ENCODE results near the gene ITGB2.
"Not testable (repeated sequence)": the region's sequence is repeated elsewhere in the genome, so short reads cannot be mapped to it uniquely, and the experiment has no call there.

Gene ITGB2

DNA sequence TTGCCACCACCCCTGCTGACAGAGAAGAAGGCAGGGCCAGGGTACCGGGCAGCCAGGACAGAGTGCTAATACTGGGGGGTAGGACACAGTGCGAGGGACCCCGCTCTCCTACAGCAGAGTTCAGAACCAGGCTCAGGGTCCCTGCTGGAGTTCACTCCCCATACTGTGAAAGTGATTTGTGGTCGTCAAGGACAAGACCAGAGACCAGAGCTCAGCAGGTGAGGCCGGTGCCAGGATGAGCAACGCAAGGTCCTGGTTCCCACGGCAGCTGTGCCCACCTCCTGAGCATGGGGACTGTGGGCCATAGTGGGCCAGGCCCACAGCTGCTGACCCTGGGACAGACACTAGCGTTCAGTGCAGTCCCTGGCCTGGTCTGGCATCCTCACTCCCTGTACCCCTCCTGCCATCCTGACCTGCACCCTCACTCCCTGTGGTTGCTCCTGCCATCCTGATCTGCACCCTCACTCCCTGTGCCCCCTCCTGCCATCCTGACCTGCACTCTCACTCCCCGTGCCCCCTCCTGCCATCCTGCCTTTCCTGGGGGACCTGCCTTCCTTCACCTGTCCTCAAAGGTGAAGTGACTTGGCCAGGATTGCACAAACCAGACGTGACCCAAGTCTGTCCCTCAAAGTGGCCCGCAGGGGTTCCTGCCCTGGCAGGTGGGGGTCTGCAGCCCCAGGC, 33.4 kb downstream of the ITGB2 start:
- no peak for DNase-seq (ENCODE audit: low read depth in 3 of 3, low spot score in 1 of 3)

DNA sequence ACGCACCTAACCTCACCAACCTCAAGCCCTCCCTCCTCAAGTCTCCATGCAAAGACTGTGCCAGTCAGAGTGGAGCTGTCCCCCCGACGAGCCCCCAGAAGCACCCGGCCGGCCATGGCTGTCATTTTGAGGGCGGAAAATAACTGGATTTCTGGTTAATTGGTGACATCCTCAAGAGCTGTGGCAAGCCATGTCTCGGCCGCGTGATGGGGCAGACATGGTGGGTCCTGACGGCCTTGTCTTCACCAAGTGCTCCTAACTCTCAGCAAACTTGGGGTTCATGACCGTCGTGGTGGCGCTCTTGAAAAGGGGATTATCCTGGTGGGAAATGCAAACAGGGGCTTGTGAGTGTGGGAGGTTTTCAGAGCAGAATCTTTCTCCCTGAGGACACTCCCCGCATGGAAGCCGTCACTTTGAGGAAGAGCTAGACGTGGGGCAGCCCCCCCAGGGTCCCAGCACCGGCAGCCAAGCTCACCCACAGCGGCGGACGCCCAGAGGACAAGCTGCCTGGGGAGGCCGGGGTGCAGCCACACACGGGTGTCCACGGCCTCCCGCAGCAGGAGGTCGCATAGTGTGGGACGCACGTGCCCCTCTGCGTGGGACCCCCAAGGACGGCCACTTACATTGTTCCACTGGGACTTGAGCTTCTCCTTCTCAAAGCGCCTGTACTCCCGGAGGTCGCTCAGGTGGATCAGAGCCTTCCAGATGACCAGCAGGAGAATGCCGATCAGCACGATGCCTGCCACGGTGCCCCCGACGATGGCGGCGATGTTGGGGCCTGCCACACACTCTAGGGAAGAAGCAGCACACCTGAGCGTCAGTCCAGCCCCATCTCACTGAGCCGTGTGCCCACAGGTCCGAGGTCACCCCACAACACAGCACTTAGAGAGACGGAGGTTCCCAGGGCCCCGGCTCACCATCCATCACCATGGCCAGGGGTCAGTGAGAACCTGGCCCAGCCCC, 34.3 kb downstream of the ITGB2 start:
- DNase-seq (ENCODE audit: low read depth in 3 of 3, low spot score in 1 of 3), result no peak

DNA sequence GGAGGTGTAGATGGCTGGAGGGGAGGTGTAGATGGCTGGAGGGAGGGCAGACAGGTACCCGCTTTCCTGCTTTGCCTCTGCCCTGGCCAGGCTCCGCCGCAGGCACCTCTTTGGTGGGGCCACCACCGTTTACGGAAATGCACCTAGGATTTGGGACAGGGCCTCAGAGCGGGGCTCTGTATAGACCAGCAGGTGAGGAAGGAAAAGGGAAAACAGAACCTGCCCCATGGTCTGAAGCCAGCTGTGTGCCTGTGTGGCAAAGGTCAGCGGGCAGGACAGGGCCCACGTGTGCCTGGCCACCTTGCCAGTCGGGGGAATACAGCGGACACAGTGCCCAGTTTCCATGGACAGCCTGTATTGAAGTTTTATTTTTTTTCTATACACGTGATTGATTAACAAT, 35.1 kb downstream of the ITGB2 start:
- no peak for DNase-seq (ENCODE audit: low read depth in 3 of 3, low spot score in 1 of 3)

DNA sequence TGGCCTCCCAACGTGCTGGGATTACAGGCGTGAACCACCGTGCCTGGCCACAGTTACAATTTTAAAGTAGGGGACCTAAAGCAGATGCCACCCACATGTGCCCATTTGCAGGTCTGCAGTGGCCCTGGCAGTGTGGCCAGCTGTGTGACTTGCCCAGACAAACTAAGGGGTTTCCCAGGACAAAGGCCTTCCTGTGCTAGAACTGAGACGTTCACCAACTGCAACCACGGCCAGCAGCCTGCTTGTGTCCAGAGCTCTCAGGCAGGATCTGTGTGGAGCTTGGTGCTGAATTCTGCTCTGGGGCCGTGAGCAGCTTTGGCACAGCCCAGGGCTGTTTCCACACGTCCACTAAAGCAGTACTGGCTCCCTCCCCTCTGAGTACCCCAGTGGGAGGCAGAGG, 36.6 kb downstream of the ITGB2 start:
- no peak for DNase-seq (ENCODE audit: low read depth in 3 of 3, low spot score in 1 of 3)

DNA sequence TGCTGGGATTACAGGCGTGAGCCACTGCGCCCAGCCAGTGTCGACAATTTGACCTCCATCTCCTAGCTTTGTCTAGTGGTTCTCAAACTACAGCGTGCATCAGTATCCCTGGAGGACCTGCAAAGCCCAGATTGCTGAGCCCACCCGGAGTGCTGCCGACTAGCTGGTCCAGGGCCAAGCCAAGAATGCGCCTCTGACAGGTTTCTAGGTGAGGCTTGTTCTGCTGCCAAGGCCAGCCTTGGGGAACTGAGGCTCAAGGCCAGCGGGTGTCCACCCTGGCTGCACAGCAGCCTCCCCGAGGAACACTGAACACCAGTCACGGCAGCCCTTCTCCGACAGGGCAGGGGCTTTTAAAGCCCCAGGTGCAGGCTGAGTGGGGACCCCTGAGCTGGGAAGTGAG, 37.4 kb downstream of the ITGB2 start:
- no peak for DNase-seq (ENCODE audit: low read depth in 3 of 3, low spot score in 1 of 3)

DNA sequence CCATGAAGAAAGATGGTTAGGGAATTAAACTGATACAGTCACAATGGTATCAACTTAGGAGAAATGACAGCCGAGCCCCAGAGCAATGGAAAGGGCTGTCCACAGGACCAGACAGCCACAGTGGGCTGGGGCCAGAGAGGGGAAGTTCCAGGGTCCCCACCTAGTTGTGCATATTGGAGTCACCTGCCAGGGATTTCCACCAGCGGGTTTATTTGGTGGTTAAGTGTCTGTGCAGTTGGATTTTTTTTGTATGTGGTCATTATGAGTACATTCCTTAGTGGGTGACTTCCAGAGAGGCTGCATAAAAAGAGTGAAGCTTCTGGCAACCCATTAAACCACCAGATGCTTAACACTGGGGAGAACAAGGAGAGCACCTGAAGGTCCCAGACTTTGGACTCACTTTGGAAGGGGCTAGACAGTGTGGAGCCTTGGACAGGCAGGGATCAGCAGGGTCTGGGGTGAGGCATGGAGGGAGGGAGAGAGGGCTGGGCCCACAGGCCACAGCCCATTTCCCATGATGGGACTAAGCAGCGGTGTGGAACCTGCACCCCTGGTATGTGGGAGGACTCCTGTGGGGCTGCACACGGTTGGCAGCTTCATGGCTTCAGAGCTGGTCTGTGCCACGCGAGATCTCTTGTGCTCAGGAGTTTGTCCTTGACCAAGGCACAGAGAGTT, 39.4 kb downstream of the ITGB2 start:
- DNase-seq (ENCODE audit: low read depth in 3 of 3, low spot score in 1 of 3), result no peak

DNA sequence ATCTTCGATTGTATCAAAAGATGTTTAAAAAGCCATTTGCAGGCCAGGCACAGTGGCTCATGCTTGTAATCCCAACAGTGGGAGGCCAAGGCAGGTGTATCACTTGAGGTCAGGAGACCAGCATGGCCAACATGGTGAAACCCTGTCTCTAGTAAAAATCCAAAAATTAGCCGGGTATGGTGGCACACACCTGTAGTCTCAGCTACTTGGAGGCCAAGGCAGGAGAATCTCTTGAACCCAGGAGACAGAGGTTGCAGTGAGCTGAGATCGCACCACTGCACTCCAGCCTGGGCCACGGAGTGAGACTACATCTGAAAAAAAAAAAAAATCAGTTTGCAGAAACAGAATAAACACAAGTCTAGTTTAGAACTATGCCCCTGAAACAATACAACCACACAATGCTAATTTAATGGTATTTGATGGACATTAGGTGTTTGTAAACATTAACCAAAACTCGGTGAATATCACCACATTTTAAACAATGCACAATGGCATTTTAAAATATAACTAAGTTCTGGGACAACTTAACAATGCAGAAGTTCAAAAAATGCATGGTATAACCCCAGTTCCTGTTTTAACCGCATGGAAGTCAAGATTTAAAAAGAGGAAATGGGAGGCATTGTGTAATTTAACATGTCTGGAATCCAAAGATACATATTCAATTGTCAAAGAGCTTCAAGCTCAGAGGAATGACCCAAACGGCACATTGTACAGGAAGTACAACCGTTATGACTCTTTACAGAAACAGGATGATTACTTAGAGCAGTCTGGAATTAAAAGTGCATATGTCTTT, 40.1 kb downstream of the ITGB2 start:
- DNase-seq (ENCODE audit: low read depth in 3 of 3, low spot score in 1 of 3), result no peak

DNA sequence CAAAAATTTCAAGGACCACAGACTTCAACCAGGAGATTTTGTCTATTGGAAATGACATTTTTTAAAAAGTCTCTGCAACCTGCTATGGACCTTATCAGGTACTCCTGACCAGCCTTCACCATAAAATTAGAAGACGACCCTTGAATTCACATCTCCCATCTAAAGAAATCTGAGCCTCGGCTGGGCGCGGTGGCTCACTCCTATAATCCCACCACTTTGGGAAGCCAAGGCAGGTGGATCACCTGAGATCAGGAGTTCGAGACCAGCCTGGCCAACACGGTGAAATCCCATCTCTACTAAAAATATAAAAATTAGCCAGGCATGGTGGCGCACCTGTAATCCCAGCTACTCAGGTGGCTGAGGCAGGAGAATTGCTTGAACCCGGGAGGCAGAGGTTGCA, 41.5 kb downstream of the ITGB2 start:
- DNase-seq (ENCODE audit: low read depth in 3 of 3, low spot score in 1 of 3), result not testable (repeated sequence)

DNA sequence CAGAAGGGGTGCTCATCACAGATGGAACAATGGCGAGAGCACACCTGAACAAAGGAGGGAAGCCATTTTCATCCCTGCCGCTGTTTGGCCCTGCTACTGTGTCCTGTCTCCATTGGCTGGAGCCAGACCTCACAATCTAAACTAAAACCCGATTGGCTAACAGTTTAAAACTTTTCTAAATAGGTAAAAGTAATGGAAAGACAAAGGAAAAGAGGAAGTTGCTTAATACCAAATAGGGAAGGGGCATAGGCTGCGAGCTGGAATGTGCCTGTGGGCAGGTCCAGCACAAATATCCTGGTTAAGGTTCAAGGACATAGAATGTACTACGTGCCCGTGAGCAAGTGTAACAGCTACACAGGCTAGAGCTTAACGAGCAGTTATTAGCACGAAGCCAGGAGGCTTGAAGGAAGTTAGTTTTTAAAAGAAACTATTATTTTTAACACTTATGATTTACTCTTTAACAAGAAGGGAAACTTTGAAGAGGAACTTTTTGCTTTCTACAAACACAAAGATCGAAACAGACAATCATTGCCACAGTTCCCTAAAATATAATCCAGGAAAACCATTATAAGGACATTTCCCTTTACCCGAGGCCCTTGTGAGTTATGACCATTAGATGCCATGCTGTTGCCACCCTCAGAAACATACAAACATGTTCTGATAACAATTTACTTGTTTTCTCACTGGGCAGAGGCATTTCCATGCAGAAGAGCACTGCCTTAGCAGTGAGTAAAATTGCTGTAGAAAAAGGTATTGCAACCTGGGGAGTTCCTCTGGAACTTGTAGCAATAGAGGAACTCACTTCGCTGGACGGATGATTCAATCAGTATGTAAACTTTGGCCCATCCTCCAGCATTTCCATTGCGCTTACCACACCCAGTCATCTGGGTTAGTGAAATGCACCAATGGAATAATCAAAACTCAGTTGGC, 42.4 kb downstream of the ITGB2 start:
- no peak for DNase-seq (ENCODE audit: low read depth in 3 of 3, low spot score in 1 of 3)

DNA sequence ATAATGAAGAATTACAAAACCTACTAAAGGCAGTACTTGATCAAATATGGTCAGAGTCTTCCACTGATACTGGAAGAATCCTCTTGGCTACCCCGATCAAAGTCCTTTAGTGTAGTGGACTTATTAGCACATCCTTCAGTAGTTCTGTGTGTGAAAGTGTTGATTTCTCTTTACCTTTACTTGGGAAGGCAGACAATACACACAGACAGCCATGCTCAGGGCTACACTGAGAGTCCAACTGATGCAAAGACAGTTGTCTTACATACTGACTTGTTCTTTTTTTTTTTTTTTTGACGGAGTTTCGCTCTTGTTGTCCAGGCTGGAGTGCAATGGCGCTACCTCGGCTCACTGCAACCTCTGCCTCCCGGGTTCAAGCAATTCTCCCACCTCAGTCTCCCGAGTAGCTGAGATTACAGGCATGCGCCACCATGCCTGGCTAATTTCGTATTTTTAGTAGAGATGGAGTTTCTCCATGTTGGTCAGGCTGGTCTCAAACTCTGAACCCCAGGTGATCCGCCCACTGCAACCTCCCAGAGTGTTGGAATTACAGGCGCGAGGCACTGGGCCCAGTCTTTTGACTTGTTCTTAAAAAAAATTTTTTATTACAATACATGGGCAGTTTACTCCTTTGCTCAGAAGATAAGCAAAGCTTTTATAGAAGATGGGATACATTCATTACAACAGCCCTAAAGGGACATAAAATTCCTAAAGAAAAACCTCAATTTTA, 43.7 kb downstream of the ITGB2 start:
- no peak for DNase-seq (ENCODE audit: low read depth in 3 of 3, low spot score in 1 of 3)

DNA sequence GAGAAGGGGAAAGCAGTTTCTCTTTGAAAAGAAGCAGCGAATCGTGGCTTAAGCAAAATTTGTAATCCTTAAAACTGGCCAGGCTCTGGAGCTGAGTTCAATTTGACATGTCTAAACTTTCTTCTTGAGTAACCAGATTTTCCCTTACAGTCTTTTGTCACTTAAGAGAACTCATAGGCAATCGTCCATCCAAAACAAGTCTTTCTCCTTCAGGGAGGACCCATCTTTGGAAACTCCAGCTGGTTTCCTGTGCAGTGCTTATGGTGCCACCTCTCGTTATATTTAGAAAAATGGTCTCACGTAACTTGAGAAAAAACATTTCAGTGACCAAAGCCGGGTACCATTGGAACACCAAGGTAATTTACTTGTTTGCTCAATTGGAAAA, 45.4 kb downstream of the ITGB2 start:
- no peak for DNase-seq (ENCODE audit: low read depth in 3 of 3, low spot score in 1 of 3)

DNA sequence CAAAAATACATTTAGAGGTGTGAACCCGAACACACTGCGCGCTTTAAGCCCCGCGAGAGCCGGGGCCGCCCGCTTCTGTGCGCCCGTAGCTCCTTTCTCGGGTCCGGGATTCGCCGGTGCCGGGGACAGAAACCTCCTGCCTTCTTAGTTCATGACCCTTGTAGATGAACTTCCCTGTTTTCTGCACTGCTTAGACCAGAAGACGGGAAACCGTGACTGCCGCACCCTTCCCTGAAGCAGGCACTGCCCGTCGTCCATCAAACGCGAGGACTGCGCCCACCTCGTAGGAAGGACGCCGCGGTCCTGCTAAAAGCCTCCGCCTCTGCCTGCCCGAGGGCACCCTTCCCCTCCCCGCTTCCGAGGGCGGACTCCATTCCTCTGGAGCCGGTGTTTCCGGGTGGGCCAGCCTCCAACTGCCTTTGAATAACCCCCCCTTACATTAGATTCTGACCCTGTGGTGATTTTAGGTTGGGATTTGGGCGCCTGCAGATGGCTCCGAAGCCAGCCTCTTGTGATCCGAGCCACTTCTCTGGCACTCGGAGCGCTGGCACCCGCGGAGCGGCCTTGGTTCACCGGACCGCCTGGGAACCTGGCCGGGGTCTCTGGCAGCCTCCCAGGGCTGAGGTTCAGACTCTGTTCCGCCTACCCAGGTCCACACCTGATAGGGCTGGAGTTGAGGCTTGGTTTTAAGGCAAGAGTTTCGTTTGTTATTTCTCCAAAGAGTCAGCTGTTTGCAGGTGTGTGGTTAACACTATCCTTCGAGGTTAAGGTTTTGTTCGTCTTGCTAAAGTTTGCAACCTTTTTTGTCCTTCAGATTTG, 46.0 kb downstream of the ITGB2 start:
- no peak for DNase-seq (ENCODE audit: low read depth in 3 of 3, low spot score in 1 of 3)

DNA sequence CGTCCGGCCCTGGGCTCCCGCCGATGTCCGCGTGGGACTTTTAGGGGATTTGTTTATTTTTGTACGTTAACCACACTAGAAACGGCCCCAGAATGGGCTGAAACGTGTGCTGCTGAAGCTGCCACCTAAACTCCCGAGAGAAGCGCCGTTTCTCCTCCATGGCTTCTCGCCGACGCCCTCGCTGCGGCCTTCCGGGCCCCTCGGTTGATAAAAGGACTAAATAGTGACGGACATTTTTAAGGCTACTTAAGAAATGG, 46.5 kb downstream of the ITGB2 start:
- DNase-seq (ENCODE audit: low read depth in 3 of 3, low spot score in 1 of 3), result no peak

DNA sequence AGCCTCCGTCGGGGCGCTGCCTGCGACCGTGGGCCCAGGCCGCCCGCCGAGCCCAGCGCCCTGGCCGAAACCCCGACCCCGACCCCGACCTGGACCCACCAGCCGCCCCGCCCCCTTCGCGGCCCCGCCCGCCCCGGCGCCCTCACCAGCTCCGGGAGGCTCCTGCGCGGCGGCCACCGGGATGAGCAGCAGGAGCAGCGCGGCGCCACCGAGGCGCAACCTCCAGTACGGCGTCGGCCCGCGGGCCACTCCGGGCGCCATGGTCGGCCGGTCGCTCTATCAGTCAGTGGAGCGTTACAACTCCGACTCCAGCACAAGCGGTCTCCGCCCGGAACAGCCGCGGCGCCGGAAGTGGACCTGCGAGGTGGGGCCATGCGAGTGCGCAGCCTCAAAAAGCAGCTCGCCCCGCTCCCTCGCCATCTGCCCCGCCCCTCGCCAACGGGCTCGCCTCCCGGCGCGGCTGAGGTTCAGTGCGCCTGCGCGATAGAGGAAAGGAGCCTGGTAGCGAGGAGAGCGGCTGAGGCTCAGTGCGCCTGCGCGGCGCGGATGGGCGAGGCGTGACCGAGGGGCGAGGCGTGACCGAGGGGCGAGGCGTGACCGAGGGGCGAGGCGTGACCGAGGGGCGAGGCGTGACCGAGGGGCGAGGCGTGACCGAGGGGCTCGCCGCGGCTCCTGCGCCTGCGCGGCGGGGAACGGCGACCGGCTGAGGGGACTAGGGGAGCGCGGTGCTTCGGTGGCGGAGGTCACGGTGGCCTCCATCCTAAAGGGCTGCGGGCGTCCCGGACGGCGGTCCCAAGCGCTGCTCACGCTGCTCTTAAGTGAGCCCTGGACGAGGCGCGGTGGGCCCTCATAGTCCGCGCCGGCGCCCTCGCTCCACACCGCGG, 47.1 kb downstream of the ITGB2 start, which contains the start of gene PTTG1IP:
Gene PTTG1IP (minus strand): TSS at position 335 of the 884 bp plus-strand sequence. CDS start 74 bp downstream, at position 261.
- DNase-seq (ENCODE audit: low read depth in 3 of 3, low spot score in 1 of 3), result peak; percentile 98 to 99 (median 99)

DNA sequence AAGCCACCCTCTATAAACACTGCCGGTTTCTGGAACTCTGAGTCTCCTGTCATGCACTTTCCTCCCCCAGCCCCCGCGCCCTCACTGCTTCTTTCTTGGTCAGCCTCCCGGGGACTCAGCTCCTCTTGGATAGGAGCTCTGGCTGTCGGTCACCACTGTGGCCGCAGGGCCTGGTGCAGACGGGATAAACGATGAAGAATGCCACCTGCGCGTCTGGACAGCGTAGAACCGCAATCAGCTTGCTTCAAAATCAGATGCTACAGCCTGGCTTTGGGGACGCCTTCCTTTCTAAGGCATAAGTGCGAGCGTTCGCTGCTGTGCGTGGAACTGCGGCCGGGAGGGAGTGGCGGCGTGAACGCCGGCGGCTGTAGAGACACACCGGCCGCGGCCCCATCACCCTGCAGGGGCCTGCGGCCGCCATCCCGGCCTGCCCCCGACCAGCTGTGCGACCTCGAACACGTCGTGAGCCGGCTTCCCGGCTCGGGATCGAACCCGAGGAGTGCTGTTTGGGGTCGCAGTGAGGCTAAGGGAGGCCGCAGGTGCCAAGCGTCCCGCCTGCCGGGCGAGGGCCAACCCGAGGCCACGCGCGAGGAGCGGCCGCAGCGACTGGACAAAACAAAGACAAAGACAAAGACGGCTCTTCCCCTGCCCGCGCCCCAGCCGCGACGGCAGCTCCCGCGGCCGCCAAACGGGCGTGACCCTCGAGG, 47.9 kb downstream of the ITGB2 start:
- no peak for DNase-seq (ENCODE audit: low read depth in 3 of 3, low spot score in 1 of 3)

DNA sequence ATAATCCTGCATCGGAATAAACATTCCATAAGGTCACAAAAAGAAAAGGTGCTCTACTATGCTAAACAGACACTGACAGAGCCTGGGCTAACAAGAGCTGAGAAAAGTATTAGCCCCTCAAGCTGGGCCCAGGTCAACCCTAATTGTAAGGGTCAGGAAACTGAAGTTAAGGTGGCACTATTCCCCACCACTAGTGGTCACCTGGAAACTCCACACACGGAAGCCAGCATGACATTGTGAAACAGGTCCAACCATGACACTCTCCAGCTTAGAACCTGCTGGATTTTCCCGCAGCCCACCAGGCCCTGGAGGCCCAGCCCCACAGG, 48.4 kb downstream of the ITGB2 start:
- no peak for DNase-seq (ENCODE audit: low read depth in 3 of 3, low spot score in 1 of 3)

DNA sequence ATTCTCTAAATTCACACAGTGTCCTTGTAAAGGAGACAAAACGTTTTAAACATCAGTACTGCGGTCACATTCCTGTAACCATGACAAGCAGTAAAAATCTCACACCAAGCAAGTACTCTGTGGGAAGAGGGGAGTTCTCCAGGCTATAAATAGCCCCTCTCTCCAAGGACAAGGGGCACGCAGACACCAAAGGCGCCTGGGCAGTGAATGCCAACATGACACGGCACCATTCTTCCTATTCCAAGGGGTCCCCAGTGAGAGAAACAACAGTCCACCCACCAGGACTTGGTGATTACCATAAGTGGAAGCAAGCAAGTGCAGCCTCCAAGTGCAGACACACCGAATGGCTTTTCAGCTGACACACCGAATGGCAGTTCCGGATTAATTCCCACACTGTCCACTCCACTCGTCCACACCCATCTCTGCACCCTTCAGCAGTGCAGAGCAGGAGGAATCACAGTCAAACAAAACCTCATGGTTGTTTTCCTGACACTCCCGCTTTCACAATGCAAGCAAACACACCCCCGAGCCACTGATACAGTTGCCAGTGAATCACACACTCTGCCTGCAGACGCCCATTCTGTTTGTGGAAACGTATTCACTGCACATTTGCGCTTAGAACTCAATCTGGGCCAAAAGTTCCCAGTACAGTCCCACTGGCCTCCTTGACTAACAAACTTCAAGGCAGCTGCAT, 49.0 kb downstream of the ITGB2 start:
- DNase-seq (ENCODE audit: low read depth in 3 of 3, low spot score in 1 of 3), result no peak

Data from stimulated activated CD4-positive, alpha-beta T cell treated with anti-CD3 and anti-CD28 coated beads, TNF-alpha, amount 100 ng/mL, for 1 hour (primary cell).